WTC11 (cell line): Measurements from ENCODE around the gene DCTD. TPM values are rescaled to one million over a fixed set of nuclear protein-coding genes. Genes with fewer than 3 reads are reported as not detected.

ENCODE experiments used
- ATAC-seq: fragments of 200-7000 bp; cut with Tn5 transposase; 2 replicates; pipeline ENCODE4 v1.10.0; 2021; ENCODE audit warnings: mild to moderate bottlenecking, moderate library complexity
- CTCF ChIA-PET: fragments of 300-600 bp; sonication (Branson Sonifier 250); formaldehyde crosslinking; loops from one replicate; lab custom pipeline; 2021; ENCODE audit warnings: antibody characterized with exemption; lab: Charles Lee
- POLR2A ChIA-PET: fragments of 350-600 bp; sonication (Branson Sonifier 250); formaldehyde crosslinking; loops from one replicate; lab custom pipeline; 2021; ENCODE audit warnings: antibody characterized with exemption; lab: Charles Lee
- DNase-seq: peaks from one replicate; pipeline ENCODE4 v3.0.0; 2021; ENCODE audit warnings: low spot score
- H3K27ac Mint-ChIP-seq: 2 replicates; pipeline ENCODE4 v1.8.0; 2021; ENCODE audit warnings: mixed read lengths
- H3K27me3 Mint-ChIP-seq: 2 replicates; pipeline ENCODE4 v1.8.0; 2021; ENCODE audit warnings: low read depth, mild to moderate bottlenecking, moderate library complexity, mixed read lengths
- H3K36me3 Mint-ChIP-seq: 2 replicates; pipeline ENCODE4 v1.8.0; 2021; ENCODE audit warnings: mixed read lengths
- H3K4me1 Mint-ChIP-seq: 2 replicates; pipeline ENCODE4 v1.8.0; 2022; ENCODE audit warnings: mixed read lengths
- H3K4me3 Mint-ChIP-seq: 2 replicates; pipeline ENCODE4 v1.8.0; 2021; ENCODE audit warnings: mild to moderate bottlenecking, moderate library complexity, mixed read lengths
- H3K9me3 Mint-ChIP-seq: 2 replicates; pipeline ENCODE4 v1.8.0; 2021; ENCODE audit warnings: mixed read lengths
- FOXP1 ChIP-seq: sonication (generic); formaldehyde crosslinking; IDR thresholded peaks from 2 replicates; pipeline ENCODE4 v1.8.0; 2022; ENCODE audit warnings: missing genetic modification reagents, mild to moderate bottlenecking, moderate library complexity, borderline replicate concordance
- IRF2 ChIP-seq: sonication (generic); formaldehyde crosslinking; IDR thresholded peaks from 2 replicates; pipeline ENCODE4 v1.8.0; 2022; ENCODE audit warnings: low read depth, missing genetic modification reagents, borderline replicate concordance
- NFE2L1 ChIP-seq: sonication (generic); formaldehyde crosslinking; IDR thresholded peaks from 2 replicates; pipeline ENCODE4 v1.8.1; 2023; ENCODE audit warnings: missing genetic modification reagents
- SOX15 ChIP-seq: fragments of 250-450 bp; sonication (Bioruptor Pico); IDR thresholded peaks from 2 replicates; pipeline ENCODE4 v1.9.0; 2021; ENCODE audit warnings: mild to moderate bottlenecking
- total RNA-seq: library from RNA; stranded (reverse); gene quantifications from 3 replicates; pipeline ENCODE4 v1.2.3, GENCODE V29; 2021
- TF ChIP-seq, protein P1 (sequence below): sonication (generic); formaldehyde crosslinking; IDR thresholded peaks from 2 replicates; pipeline ENCODE4 v1.8.1; 2022; ENCODE audit warnings: low read depth, missing genetic modification reagents, borderline replicate concordance
- TF ChIP-seq, protein P2 (sequence below): sonication (generic); formaldehyde crosslinking; IDR thresholded peaks from 2 replicates; pipeline ENCODE4 v1.8.1; 2022; ENCODE audit warnings: low read depth, mild to moderate bottlenecking, moderate library complexity, missing genetic modification reagents, borderline replicate concordance
- TF ChIP-seq, protein P3 (sequence below): sonication (generic); formaldehyde crosslinking; IDR thresholded peaks from 2 replicates; pipeline ENCODE4 v1.8.1; 2023; ENCODE audit warnings: mild to moderate bottlenecking, missing genetic modification reagents, moderate library complexity
- TF ChIP-seq, protein P4 (sequence below): fragments of 250-450 bp; sonication (Bioruptor Pico); IDR thresholded peaks from 2 replicates; pipeline ENCODE4 v1.9.0; 2021; ENCODE audit warnings: mild to moderate bottlenecking
- TF ChIP-seq, protein P5 (sequence below): sonication (generic); formaldehyde crosslinking; conservative IDR thresholded peaks from 2 replicates; pipeline ENCODE4 v1.8.1; 2022; ENCODE audit warnings: mild to moderate bottlenecking, missing genetic modification reagents

DCTD gene
- total RNA-seq, 1 experiment from 2014 or later: 56.8 TPM

DNA sequence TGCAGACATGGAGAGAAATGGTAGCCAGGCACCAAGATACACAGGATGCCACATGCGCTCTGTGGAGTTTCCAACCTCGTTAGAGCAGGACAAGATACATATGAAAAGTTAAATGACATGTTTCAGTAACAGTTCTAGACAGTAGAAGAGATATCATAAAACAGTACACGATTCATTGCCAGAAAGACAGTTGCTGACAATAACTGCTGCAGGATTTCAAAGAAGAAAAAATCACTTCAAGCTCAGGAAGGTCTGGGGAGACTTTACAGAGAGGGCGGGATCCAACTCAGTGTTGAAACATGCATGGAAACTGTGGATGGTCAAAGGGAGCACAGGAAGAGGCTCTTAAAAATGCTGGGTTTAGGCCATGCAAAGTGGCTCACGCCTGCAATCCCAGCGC lies 31.0 kb downstream of the DCTD start (continued):
- TF ChIP-seq, protein P1, sequence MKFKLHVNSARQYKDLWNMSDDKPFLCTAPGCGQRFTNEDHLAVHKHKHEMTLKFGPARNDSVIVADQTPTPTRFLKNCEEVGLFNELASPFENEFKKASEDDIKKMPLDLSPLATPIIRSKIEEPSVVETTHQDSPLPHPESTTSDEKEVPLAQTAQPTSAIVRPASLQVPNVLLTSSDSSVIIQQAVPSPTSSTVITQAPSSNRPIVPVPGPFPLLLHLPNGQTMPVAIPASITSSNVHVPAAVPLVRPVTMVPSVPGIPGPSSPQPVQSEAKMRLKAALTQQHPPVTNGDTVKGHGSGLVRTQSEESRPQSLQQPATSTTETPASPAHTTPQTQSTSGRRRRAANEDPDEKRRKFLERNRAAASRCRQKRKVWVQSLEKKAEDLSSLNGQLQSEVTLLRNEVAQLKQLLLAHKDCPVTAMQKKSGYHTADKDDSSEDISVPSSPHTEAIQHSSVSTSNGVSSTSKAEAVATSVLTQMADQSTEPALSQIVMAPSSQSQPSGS (CRISPR knock-in tag): no peak
- no peak for TF ChIP-seq FOXP1

DNA sequence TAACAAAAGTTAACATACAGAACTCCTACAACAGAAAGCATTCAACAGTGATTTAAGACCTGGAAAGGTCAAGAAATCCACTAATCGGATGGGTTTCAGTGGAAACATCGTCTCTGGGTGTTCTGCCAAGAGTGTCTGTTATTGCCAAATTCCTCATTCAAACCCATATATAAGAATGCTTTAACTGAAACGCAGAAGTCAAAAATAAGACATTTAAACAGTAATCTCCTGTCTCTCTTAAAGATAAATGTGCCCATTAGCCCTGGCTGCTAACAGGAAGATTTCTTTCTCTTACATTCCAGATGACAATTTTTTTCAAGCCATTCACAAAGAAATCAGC lies 31.5 kb downstream of the DCTD start:
- ATAC-seq: no peak

DNA sequence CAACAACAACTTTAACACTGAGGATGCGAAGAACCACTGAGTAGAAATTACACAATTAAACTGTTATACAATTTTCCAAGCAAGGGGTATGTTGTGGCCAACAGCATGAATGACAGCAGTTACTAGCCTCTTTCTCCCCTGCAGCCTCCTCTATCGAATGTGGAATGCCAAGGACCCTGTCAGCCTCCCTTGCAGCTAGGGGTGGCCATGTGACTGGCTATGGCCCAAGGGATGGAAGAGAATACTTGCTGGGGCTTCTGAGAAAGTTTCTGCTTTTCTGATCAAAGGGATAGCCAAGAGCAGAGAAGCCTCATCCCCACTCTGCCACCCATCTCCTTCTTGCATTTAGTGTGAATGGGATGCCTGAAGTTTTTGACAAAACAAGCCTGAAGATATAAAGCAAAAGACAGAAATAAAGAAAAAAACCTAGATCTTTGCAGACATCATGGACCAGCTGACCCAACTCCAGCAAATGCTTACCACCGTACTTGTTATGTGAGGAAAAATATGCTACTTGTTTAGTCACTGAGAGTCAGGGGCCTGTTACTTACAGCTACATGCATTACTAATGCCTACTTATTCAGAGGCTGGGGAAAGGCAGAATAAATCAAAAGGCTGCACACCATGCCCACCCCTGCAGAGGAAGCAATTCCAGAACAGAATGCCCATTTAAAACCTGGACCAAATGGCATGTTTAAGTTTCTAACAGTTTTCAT lies 32.0 kb downstream of the DCTD start:
- no peak overlapping the region for H3K27ac Mint-ChIP-seq
- no peaks in the 10 kb centered on the region for H3K27me3 Mint-ChIP-seq
- ChIA-PET CTCF (no interaction called here), POLR2A (no interaction called here)
- ATAC-seq (no peak), DNase-seq (no peak)
- H3K9me3 Mint-ChIP-seq: peaks cover 29% of the 10 kb centered on the region
- no peaks in the 10 kb centered on the region for H3K4me1 Mint-ChIP-seq
- no peak overlapping the region for H3K4me3 Mint-ChIP-seq
- TF ChIP-seq, protein P2, sequence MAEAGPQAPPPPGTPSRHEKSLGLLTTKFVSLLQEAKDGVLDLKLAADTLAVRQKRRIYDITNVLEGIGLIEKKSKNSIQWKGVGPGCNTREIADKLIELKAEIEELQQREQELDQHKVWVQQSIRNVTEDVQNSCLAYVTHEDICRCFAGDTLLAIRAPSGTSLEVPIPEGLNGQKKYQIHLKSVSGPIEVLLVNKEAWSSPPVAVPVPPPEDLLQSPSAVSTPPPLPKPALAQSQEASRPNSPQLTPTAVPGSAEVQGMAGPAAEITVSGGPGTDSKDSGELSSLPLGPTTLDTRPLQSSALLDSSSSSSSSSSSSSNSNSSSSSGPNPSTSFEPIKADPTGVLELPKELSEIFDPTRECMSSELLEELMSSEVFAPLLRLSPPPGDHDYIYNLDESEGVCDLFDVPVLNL: no peak
- H3K36me3 Mint-ChIP-seq: peaks cover 56% of the 10 kb centered on the region

More for the DNA sequence above, 31.5 kb downstream of the DCTD start:
- POLR2A ChIA-PET: no interaction called here
- CTCF ChIA-PET: no interaction called here
- Mint-ChIP-seq H3K4me3 (no peak overlapping the region), H3K9me3 (peaks cover 29% of the 10 kb centered on the region), H3K36me3 (peaks cover 60% of the 10 kb centered on the region), H3K27ac (no peak overlapping the region), H3K27me3 (no peaks in the 10 kb centered on the region), H3K4me1 (no peaks in the 10 kb centered on the region)
- no peak for TF ChIP-seq IRF2 (CRISPR knock-in tag)
- TF ChIP-seq, protein P3, sequence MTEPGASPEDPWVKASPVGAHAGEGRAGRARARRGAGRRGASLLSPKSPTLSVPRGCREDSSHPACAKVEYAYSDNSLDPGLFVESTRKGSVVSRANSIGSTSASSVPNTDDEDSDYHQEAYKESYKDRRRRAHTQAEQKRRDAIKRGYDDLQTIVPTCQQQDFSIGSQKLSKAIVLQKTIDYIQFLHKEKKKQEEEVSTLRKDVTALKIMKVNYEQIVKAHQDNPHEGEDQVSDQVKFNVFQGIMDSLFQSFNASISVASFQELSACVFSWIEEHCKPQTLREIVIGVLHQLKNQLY (CRISPR knock-in tag): no peak
- TF ChIP-seq, protein P4, sequence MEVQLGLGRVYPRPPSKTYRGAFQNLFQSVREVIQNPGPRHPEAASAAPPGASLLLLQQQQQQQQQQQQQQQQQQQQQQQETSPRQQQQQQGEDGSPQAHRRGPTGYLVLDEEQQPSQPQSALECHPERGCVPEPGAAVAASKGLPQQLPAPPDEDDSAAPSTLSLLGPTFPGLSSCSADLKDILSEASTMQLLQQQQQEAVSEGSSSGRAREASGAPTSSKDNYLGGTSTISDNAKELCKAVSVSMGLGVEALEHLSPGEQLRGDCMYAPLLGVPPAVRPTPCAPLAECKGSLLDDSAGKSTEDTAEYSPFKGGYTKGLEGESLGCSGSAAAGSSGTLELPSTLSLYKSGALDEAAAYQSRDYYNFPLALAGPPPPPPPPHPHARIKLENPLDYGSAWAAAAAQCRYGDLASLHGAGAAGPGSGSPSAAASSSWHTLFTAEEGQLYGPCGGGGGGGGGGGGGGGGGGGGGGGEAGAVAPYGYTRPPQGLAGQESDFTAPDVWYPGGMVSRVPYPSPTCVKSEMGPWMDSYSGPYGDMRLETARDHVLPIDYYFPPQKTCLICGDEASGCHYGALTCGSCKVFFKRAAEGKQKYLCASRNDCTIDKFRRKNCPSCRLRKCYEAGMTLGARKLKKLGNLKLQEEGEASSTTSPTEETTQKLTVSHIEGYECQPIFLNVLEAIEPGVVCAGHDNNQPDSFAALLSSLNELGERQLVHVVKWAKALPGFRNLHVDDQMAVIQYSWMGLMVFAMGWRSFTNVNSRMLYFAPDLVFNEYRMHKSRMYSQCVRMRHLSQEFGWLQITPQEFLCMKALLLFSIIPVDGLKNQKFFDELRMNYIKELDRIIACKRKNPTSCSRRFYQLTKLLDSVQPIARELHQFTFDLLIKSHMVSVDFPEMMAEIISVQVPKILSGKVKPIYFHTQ (CRISPR knock-in tag): no peak
- TF ChIP-seq, protein P5, sequence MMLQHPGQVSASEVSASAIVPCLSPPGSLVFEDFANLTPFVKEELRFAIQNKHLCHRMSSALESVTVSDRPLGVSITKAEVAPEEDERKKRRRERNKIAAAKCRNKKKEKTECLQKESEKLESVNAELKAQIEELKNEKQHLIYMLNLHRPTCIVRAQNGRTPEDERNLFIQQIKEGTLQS (CRISPR knock-in tag): no peak
- no peak for DNase-seq

DNA sequence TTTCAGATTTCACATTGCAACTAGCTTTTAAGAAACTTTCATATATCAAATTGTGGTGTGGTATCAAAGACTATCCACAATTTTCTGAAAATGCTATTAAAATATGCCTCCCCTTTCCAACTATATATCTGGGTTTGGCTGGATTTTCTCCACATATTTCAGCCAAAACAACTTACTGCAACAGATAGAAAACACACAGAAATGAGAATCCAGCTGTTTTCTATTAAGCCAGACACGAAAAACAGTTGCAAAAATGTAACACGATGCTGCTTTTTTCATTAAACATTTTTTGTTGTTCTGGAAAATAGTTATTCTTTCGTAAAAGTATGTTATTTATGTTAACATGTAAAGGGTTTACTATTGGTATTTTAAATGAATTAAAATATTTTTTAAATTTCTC lies 33.1 kb downstream of the DCTD start:
- CTCF ChIA-PET: no interaction called here
- TF ChIP-seq SOX15 (CRISPR knock-in tag): no peak
- peaks cover 29% of the 10 kb centered on the region for H3K9me3 Mint-ChIP-seq

DNA sequence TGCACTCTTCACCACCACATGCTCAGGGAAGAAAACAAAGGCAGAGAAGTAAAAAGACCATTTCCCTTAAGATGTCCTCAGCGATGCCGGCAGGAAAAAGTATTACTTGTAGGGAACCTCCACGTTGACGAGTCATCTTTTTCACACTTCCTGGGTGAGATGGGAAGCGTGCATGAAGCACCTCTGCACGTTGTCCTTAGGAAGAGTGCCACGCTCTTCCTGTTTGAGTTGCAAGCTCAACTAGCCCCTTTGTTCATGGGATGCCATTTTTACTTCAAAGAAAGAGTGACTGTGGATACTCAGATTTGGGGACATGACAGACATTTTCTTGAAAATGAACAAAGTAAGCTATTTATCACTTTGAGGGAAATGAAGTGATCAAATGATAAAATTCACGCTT lies 33.8 kb downstream of the DCTD start:
- no peaks in the 10 kb centered on the region for H3K27me3 Mint-ChIP-seq
- DNase-seq: no peak
- no peak for TF ChIP-seq NFE2L1 (CRISPR knock-in tag)
- TF ChIP-seq, protein P3 (CRISPR knock-in tag): no peak
- POLR2A ChIA-PET: no interaction called here
- H3K9me3 Mint-ChIP-seq: peaks cover 29% of the 10 kb centered on the region
- CTCF ChIA-PET: no interaction called here
- ATAC-seq: no peak
- H3K27ac Mint-ChIP-seq: no peak overlapping the region
- H3K36me3 Mint-ChIP-seq: peaks cover 51% of the 10 kb centered on the region
- H3K4me3 Mint-ChIP-seq: no peak overlapping the region
- H3K4me1 Mint-ChIP-seq: no peaks in the 10 kb centered on the region

More for the DNA sequence above, 33.1 kb downstream of the DCTD start:
- Mint-ChIP-seq H3K36me3 (peaks cover 51% of the 10 kb centered on the region), H3K4me1 (no peaks in the 10 kb centered on the region), H3K27me3 (no peaks in the 10 kb centered on the region), H3K27ac (no peak overlapping the region), H3K4me3 (no peak overlapping the region)
- no peak for DNase-seq
- POLR2A ChIA-PET: no interaction called here
- no peak for ATAC-seq
